GM19099 (cell line): ENCODE results near the gene TMEM161A.

Experiments
- POLR2A ChIP-seq: IDR thresholded peaks from 3 replicates; pipeline ENCODE4 v1.6.1; 2011; ENCODE audit warnings: low read depth; ENCODE audit not compliant: insufficient read length; ENCODE audit errors: extremely low read depth

TMEM161A gene

DNA sequence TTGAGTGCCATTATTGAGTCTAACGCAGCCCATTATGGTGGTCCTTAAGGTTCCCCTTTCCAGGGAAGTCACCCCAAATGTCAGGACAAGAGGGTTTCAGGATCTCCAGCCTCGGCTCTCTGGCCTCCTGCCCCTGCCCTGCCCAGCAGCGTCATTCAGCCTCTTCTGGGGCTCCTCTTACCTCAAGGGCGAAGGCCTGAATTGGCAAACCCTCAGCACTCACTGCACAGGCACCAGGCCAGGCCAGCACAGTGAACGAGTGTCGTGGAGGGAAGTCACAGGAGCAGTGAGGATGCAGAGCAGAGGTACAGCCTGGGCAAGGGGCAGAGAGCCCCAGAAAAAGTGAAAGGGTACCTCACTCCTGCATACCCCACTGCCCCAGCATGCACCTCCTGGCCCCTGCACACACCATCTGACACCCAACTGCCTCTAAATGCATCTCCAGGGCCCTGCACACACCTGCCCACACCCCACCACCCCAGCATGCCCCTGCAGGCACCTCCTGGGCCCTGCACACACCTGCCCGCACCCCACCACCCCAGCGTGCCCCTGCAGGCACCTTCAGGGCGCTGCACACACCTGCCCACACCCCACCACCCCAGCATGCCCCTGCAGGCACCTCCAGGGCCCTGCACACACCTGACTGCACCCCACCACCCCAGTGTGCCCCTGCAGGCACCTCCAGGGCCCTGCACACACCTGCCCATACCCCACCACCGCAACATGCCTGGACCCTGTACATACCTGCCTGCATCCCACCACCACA lies 54.7 kb downstream of the TMEM161A start:
- no peak for TF ChIP-seq POLR2A

DNA sequence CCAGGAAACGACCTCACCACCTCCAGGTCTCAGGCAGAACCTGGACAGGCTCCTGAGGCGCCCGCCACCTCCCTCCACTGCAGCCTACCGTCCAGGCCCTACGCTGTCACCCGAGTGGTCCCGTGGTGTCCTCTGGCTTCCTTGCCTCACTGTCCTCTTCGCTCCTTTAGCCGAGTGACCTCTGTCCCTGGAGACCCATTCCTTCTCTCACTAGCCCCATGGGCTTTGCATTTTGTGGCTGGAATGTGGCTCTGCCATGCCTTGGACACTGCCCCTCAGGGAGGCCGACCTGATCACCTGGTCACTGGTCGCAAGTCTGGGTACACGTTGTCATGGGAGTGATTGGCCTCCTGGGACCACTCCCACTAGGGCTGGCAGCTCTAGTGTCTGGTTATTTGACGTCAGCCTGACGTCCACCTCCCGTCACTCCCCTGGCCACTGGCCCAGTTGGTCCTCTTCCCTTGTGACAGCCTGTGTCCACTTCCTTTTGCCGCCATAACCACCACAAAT lies 56.6 kb downstream of the TMEM161A start:
- no peak for TF ChIP-seq POLR2A

DNA sequence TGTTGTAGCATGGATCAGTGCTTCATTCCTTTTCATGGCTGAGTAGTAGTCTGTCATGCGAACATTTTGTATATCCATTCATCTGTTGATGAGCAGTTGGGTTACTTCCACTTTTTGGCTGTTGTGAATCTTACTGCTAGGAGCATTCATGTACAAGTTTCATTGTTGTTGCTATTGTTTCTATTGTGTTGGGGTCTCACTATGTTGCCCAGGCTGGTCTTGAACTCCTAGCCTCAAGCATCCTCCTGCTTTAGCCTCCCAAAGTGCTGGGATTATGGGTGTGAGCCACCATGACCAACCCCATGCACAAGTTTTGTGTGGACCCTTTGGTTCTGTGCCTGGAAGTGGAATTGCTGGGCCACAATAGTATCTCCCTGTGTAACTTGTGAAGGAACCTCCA lies 58.7 kb downstream of the TMEM161A start:
- no peak for TF ChIP-seq POLR2A

DNA sequence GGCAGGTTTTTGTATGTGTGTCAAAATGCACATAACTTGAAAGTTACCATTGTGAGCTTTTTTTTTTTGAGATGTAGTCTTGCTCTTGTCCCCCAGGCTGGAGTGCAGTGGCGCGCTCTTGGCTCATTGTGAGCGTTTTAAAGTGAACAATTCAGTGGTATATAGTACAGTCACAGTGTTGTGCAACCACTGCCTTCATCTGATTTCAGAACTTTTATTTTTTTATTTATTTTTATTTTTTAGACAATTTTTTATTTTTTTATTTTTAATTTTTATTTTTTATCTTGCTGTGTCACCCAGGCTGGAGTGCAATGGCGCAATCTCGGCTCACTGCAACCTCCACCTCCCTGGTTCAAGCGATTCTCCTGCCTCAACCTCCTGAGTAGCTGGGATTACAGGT lies 59.5 kb downstream of the TMEM161A start:
- no peak for TF ChIP-seq POLR2A

DNA sequence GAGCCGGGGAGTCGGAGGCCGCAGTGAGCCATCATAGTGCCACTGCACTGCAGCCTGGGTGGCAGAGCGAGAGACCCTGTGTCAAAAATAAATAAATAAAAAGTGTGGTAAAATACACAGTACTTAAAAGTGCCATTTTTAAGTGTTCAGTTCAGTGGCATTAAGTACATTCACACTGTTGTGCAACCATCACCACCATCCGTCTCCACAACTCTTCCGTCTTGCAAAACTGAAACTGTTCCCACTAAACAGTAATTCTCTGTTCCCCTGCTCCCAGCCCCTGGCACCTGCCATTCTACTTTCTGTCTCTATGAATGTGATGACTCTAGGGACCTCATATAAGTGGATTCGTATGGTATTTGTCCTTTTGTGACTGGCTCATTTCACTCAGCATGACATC lies 61.2 kb downstream of the TMEM161A start:
- TF ChIP-seq POLR2A: no peak

DNA sequence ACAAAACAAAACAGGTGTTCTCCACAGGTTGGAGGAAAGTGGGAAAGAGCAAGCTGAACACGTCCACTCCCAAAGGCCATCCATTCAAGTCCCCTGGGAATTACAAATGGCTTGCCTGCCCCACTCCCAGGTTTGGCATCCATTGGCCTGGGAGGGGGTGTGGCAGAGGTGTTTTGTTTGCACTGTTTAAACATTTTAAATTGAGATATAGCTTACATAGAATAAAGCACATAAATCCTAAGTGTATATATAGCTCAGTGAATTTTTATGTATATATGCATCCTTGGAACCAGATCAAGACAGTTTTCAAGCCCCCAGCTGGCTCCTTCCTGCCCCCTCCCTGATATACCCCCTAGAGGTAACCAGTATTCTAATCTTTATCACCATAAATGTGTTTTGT lies 61.8 kb downstream of the TMEM161A start:
- TF ChIP-seq POLR2A: no peak

DNA sequence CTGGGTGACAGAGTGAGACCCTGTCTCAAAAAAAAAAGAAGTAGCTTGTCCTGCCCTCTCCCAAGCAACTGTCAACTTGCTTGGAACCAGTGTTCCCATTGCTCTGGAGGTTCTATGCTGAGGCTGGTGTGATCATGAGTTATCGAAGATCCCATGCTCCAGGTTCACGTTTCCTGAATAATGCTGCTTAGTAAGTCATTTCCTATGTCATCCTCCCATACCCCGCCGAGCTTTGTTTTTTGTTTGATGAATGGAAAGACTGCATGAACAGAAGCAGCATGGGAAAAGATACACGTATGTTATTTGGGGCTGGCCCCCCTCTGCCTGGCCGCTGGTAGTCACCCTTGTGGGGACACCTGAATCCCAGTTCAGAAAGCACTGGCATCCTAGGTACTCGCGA lies 63.2 kb downstream of the TMEM161A start:
- no peak for TF ChIP-seq POLR2A

DNA sequence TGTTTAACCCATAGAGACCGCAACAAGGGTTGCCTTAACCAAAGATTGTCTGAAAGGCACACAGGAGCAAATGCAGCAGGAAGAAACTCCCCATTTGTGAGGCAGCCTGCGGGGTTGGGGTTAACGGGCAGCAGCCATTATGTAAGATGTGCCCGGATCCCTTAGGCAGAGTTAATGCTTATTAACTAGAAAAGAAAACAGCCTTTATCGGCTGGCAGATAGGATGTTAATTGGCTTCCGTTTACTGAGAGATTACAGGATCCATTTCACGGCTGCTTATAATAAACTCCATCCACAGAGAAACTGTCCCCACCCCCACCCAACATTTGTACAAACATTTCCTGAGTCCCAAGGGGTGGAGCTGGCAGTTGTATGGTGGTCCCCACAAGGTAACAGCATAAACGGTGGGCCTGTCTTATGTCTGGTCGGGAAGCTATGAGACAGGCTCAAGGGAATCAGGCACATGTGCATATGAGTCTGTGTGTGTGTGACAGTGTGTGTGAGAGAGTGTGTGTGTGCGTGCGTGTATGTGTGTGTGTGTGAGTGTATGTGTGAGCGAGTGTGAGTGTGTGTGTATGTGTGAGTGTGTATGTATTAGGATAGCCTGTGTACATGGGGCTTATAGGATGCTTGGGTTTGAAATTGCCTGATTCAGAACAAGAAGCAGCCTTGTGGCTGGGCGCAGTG lies 63.9 kb downstream of the TMEM161A start:
- TF ChIP-seq POLR2A: no peak

DNA sequence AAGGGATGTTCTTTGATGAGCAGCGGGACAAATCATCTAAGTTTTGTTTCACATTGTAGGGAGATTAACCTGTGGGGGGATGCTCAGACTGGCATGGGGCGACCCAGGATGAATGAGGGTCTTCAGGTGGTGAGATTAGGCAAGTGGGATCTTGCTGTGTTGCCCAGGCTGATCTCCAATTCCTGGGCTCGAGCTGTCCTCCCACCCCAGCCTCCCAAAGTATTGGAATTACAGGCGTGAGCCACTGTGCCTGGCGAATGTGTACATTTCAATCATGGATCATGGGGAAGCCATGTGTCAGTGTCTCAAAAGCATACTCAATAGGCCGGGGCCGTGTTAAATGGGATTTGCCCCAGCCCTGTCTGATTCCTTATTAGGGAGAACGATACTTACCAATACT lies 66.4 kb downstream of the TMEM161A start:
- no peak for TF ChIP-seq POLR2A
